ENCODE measurements around the gene C5orf58. TPM values are rescaled to one million over a fixed set of nuclear protein-coding genes. Genes with fewer than 3 reads are reported as not detected.

C5orf58 gene
- total and polyA plus RNA-seq, 9 of the 15 experiments (the other 6 are each of a cell fraction or from before 2014, with no cell fraction given) = 1.5 to 7.6 (median 5.3) TPM

- FAIRE-seq (no peak), DNase-seq (ENCODE audit: extremely low read depth in 1 of 4, low spot score in 3 of 4) (no peak), ATAC-seq (no peak)
- peaks cover 32% of the 10 kb centered on the region for H3K79me2 ChIP-seq (ENCODE audit: control insufficient read depth, insufficient read depth, low read length)
- ChIA-PET POLR2A (interaction anchor here (0.6 to 1.6 kb wide), 6 partner anchors 10 to 422 kb away, joined by 3 to 5 read pairs (median 3); no protein-coding TSS in a partner anchor), CTCF (ENCODE audit: low intra/inter-chr PET ratio) (no interaction called here)
- H3K9ac ChIP-seq (ENCODE audit: insufficient read depth in 1 of 2, low read depth in 2 of 2, low read length in 2 of 2) = no peak overlapping the region
- in situ Hi-C loops (cut with MboI) (no loop called here), intact Hi-C loops (cut with micrococcal nuclease) (no loop called here)
- H3K27me3 ChIP-seq (ENCODE audit: control insufficient read depth in 2 of 2, insufficient read depth in 2 of 2, low read length in 2 of 2) = no peaks in the 10 kb centered on the region
- no peak overlapping the region for H3K27ac ChIP-seq (ENCODE audit: extremely low read depth, low read depth, low read length)
- H3K9me1 ChIP-seq (ENCODE audit: control insufficient read depth, insufficient read depth, low read length) = no peaks in the 10 kb centered on the region
- H3K9me3 ChIP-seq (replicated peaks; ENCODE audit: control insufficient read depth, insufficient read depth, low read depth, low read length) = no peaks in the 10 kb centered on the region
- H3K4me1 ChIP-seq (replicated peaks in 1 of 2; ENCODE audit: control insufficient read depth in 2 of 2, insufficient read depth in 2 of 2, low read length in 2 of 2) = peaks cover 0 to 20% of the 10 kb centered on the region in 2 experiments; a peak in 3 of 5 replicates
- no peaks in the 10 kb centered on the region; the same call in 1 of the 2 replicates for H4K20me1 ChIP-seq (replicated peaks; ENCODE audit: control insufficient read depth, insufficient read depth, low read length)
- H2AFZ ChIP-seq (ENCODE audit: low read depth, low read length) = no peak overlapping the region
- H3K4me2 ChIP-seq (ENCODE audit: insufficient read depth, low read length) = no peak overlapping the region
- WGBS (ENCODE audit: insufficient coverage, low coverage, missing lambda C conversion rate) = 50% methylated on average over 4 of the region's 4 CpGs
- H3K4me3 ChIP-seq = no peak overlapping the region
- BruUV-seq (replicated peaks) = no TSS peak
- 0 out of 3 replicates have a peak, but pooled peaks cover 5% of the 10 kb centered on the region for H3K36me3 ChIP-seq (ENCODE audit: control insufficient read depth, insufficient read depth, low read length)
- TF ChIP-seq NCOA2 (IDR thresholded peaks at IDR 0.05; ENCODE audit: partially characterized antibody in 2 of 2) = no peak
- no peak for TF ChIP-seq MAFG (tag; conservative IDR thresholded peaks at IDR 0.05)
- no peak for TF ChIP-seq GTF2A2 (tag; IDR thresholded peaks at IDR 0.05)
- no peak for TF ChIP-seq POLR3G (IDR thresholded peaks at IDR 0.05; ENCODE audit: extremely low read depth, insufficient read length, insufficient replicate concordance)
- TF ChIP-seq ZNF324 (CRISPR knock-in tag; IDR thresholded peaks at IDR 0.05) = no peak
- no peak for TF ChIP-seq PHTF2 (CRISPR knock-in tag; IDR thresholded peaks at IDR 0.05)
- no peak for TF ChIP-seq ZNF41 (CRISPR knock-in tag; conservative IDR thresholded peaks at IDR 0.05)
- TF ChIP-seq RBM25 (IDR thresholded peaks at IDR 0.05; ENCODE audit: low read depth, low read length, severe bottlenecking) = peak; percentile 28
- TF ChIP-seq, protein P1, sequence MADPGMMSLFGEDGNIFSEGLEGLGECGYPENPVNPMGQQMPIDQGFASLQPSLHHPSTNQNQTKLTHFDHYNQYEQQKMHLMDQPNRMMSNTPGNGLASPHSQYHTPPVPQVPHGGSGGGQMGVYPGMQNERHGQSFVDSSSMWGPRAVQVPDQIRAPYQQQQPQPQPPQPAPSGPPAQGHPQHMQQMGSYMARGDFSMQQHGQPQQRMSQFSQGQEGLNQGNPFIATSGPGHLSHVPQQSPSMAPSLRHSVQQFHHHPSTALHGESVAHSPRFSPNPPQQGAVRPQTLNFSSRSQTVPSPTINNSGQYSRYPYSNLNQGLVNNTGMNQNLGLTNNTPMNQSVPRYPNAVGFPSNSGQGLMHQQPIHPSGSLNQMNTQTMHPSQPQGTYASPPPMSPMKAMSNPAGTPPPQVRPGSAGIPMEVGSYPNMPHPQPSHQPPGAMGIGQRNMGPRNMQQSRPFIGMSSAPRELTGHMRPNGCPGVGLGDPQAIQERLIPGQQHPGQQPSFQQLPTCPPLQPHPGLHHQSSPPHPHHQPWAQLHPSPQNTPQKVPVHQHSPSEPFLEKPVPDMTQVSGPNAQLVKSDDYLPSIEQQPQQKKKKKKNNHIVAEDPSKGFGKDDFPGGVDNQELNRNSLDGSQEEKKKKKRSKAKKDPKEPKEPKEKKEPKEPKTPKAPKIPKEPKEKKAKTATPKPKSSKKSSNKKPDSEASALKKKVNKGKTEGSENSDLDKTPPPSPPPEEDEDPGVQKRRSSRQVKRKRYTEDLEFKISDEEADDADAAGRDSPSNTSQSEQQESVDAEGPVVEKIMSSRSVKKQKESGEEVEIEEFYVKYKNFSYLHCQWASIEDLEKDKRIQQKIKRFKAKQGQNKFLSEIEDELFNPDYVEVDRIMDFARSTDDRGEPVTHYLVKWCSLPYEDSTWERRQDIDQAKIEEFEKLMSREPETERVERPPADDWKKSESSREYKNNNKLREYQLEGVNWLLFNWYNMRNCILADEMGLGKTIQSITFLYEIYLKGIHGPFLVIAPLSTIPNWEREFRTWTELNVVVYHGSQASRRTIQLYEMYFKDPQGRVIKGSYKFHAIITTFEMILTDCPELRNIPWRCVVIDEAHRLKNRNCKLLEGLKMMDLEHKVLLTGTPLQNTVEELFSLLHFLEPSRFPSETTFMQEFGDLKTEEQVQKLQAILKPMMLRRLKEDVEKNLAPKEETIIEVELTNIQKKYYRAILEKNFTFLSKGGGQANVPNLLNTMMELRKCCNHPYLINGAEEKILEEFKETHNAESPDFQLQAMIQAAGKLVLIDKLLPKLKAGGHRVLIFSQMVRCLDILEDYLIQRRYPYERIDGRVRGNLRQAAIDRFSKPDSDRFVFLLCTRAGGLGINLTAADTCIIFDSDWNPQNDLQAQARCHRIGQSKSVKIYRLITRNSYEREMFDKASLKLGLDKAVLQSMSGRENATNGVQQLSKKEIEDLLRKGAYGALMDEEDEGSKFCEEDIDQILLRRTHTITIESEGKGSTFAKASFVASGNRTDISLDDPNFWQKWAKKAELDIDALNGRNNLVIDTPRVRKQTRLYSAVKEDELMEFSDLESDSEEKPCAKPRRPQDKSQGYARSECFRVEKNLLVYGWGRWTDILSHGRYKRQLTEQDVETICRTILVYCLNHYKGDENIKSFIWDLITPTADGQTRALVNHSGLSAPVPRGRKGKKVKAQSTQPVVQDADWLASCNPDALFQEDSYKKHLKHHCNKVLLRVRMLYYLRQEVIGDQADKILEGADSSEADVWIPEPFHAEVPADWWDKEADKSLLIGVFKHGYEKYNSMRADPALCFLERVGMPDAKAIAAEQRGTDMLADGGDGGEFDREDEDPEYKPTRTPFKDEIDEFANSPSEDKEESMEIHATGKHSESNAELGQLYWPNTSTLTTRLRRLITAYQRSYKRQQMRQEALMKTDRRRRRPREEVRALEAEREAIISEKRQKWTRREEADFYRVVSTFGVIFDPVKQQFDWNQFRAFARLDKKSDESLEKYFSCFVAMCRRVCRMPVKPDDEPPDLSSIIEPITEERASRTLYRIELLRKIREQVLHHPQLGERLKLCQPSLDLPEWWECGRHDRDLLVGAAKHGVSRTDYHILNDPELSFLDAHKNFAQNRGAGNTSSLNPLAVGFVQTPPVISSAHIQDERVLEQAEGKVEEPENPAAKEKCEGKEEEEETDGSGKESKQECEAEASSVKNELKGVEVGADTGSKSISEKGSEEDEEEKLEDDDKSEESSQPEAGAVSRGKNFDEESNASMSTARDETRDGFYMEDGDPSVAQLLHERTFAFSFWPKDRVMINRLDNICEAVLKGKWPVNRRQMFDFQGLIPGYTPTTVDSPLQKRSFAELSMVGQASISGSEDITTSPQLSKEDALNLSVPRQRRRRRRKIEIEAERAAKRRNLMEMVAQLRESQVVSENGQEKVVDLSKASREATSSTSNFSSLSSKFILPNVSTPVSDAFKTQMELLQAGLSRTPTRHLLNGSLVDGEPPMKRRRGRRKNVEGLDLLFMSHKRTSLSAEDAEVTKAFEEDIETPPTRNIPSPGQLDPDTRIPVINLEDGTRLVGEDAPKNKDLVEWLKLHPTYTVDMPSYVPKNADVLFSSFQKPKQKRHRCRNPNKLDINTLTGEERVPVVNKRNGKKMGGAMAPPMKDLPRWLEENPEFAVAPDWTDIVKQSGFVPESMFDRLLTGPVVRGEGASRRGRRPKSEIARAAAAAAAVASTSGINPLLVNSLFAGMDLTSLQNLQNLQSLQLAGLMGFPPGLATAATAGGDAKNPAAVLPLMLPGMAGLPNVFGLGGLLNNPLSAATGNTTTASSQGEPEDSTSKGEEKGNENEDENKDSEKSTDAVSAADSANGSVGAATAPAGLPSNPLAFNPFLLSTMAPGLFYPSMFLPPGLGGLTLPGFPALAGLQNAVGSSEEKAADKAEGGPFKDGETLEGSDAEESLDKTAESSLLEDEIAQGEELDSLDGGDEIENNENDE (IDR thresholded peaks at IDR 0.05; ENCODE audit: low read depth, low read length) = no peak
- no peak for TF ChIP-seq E2F3 (CRISPR knock-in tag; IDR thresholded peaks at IDR 0.05)
- TF ChIP-seq ZNF24 (IDR thresholded peaks at IDR 0.05) = 0 out of 2 replicates have a peak, but pooled peaks have one; percentile 32
These were observed 59.7 kb downstream of the C5orf58 start for GRCh38 chr5:170292179-170293104.
